Measurements from ENCODE around the gene ADCY6. TPM values are rescaled to one million over a fixed set of nuclear protein-coding genes. Genes with fewer than 3 reads are reported as not detected.
A peak's percentile ranks its signal among the peaks of the same experiment; 100 is the strongest.

Gene ADCY6
- polyA plus RNA-seq, 1 experiment, result 37.9 TPM

DNA sequence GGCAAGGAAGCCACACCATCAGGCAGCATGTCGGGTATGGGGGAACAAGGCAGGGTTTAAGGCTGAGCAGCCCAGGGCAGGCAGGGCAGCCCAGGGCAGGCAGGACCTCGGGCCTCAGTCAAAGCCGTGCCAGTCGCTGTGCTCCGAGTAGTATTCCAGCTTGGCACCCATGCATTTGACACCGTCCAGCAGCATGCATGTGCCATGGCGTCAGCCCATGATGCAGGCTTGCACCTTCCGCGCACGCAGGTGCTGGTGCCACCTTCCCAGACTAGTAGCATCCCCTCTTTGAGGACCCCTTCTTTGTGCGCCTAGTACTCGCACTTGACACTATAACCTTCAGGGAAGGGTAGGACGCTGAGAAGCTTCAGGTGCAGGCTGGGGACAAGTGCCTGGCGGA is 11.6 kb upstream of the ADCY6 start:
- no peak for DNase-seq (ENCODE audit: low read depth)
- TF ChIP-seq, protein P1, sequence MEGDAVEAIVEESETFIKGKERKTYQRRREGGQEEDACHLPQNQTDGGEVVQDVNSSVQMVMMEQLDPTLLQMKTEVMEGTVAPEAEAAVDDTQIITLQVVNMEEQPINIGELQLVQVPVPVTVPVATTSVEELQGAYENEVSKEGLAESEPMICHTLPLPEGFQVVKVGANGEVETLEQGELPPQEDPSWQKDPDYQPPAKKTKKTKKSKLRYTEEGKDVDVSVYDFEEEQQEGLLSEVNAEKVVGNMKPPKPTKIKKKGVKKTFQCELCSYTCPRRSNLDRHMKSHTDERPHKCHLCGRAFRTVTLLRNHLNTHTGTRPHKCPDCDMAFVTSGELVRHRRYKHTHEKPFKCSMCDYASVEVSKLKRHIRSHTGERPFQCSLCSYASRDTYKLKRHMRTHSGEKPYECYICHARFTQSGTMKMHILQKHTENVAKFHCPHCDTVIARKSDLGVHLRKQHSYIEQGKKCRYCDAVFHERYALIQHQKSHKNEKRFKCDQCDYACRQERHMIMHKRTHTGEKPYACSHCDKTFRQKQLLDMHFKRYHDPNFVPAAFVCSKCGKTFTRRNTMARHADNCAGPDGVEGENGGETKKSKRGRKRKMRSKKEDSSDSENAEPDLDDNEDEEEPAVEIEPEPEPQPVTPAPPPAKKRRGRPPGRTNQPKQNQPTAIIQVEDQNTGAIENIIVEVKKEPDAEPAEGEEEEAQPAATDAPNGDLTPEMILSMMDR (IDR thresholded peaks at IDR 0.05; ENCODE audit: insufficient read depth, low read depth, low read length), result no peak
- POLR2A ChIA-PET, result no interaction called here

GRCh38 chr12:48796976-48797375 is 8.1 kb upstream of the ADCY6 start:
- H3K36me3 ChIP-seq (ENCODE audit: control insufficient read depth, insufficient read depth, low read length), result no peaks in the 10 kb centered on the region
- CTCF ChIA-PET, result interaction anchor here (0.8 to 13.2 kb wide), 8 partner anchors 11 to 179 kb away, joined by 5 to 226 read pairs (median 16); no protein-coding TSS in a partner anchor
- no peak for DNase-seq (ENCODE audit: low read depth)

More for the DNA sequence above, 11.6 kb upstream of the ADCY6 start:
- no peaks in the 10 kb centered on the region for H3K36me3 ChIP-seq (ENCODE audit: control insufficient read depth, insufficient read depth, low read length)
- H3K4me3 ChIP-seq (ENCODE audit: low read depth, low read length), result no peak overlapping the region
- no peaks in the 10 kb centered on the region for H3K27me3 ChIP-seq (ENCODE audit: control insufficient read depth, insufficient read depth, low read length)
- CTCF ChIA-PET, result interaction anchor here (1.2 to 13.2 kb wide), 3 partner anchors 15 to 90 kb away, joined by 3 to 226 read pairs (median 4); no protein-coding TSS in a partner anchor

GRCh38 chr12:48795550-48796455 is 6.9 kb upstream of the ADCY6 start:
- CTCF ChIA-PET, result interaction anchor here (0.6 to 13.2 kb wide), 20 partner anchors 9 to 255 kb away, joined by 3 to 226 read pairs (median 6); no protein-coding TSS in a partner anchor

More at GRCh38 chr12:48796976-48797375, 8.1 kb upstream of the ADCY6 start:
- H3K4me3 ChIP-seq (ENCODE audit: low read depth, low read length), result no peak overlapping the region
- H3K27me3 ChIP-seq (ENCODE audit: control insufficient read depth, insufficient read depth, low read length), result no peaks in the 10 kb centered on the region
- TF ChIP-seq, protein P1 (IDR thresholded peaks at IDR 0.05; ENCODE audit: insufficient read depth, low read depth, low read length), result no peak
- POLR2A ChIA-PET, result no interaction called here

GRCh38 chr12:48794870-48795269 is 6.0 kb upstream of the ADCY6 start:
- ChIA-PET CTCF (interaction anchor here (0.9 to 13.2 kb wide), 14 partner anchors 10 to 254 kb away, joined by 3 to 226 read pairs (median 12); no protein-coding TSS in a partner anchor), POLR2A (no interaction called here)
- Histone ChIP-seq H3K27me3 (ENCODE audit: control insufficient read depth, insufficient read depth, low read length) (no peaks in the 10 kb centered on the region), H3K4me3 (ENCODE audit: low read depth, low read length) (no peak overlapping the region), H3K36me3 (ENCODE audit: control insufficient read depth, insufficient read depth, low read length) (no peaks in the 10 kb centered on the region)
- DNase-seq (ENCODE audit: low read depth), result no peak
- TF ChIP-seq, protein P1 (IDR thresholded peaks at IDR 0.05; ENCODE audit: insufficient read depth, low read depth, low read length), result no peak

More at GRCh38 chr12:48795550-48796455, 6.9 kb upstream of the ADCY6 start:
- H3K36me3 ChIP-seq (ENCODE audit: control insufficient read depth, insufficient read depth, low read length), result no peaks in the 10 kb centered on the region
- TF ChIP-seq, protein P1 (IDR thresholded peaks at IDR 0.05; ENCODE audit: insufficient read depth, low read depth, low read length), result peak; percentile 91
- POLR2A ChIA-PET, result no interaction called here
- no peak overlapping the region for H3K4me3 ChIP-seq (ENCODE audit: low read depth, low read length)
- no peaks in the 10 kb centered on the region for H3K27me3 ChIP-seq (ENCODE audit: control insufficient read depth, insufficient read depth, low read length)
- no peak for DNase-seq (ENCODE audit: low read depth)

- Histone ChIP-seq H3K36me3 (ENCODE audit: control insufficient read depth, insufficient read depth, low read length) (no peaks in the 10 kb centered on the region), H3K27me3 (ENCODE audit: control insufficient read depth, insufficient read depth, low read length) (no peaks in the 10 kb centered on the region), H3K4me3 (ENCODE audit: low read depth, low read length) (no peak overlapping the region)
- TF ChIP-seq, protein P1 (IDR thresholded peaks at IDR 0.05; ENCODE audit: insufficient read depth, low read depth, low read length), result no peak
- ChIA-PET CTCF (interaction anchor here (1.4 to 13.2 kb wide), 3 partner anchors 19 to 97 kb away, joined by 6 to 226 read pairs (median 78); no protein-coding TSS in a partner anchor), POLR2A (no interaction called here)
- no peak for DNase-seq (ENCODE audit: low read depth)
Observed at GRCh38 chr12:48793696-48794095, 4.8 kb upstream of the ADCY6 start.

Data from BJ (cell line).